HuH-7.5 (cell line): Measurements from ENCODE around the gene HRCT1.
"Not testable (repeated sequence)": the region's sequence is repeated elsewhere in the genome, so short reads cannot be mapped to it uniquely, and the experiment has no call there.

Experiments
- DNase-seq: peaks from one replicate; pipeline ENCODE4 v3.0.0; 2011; ENCODE audit warnings: low spot score

Gene HRCT1

GRCh38 chr9:35896570-35896969 lies 9.4 kb upstream of the HRCT1 start:
- no peak for DNase-seq

DNA sequence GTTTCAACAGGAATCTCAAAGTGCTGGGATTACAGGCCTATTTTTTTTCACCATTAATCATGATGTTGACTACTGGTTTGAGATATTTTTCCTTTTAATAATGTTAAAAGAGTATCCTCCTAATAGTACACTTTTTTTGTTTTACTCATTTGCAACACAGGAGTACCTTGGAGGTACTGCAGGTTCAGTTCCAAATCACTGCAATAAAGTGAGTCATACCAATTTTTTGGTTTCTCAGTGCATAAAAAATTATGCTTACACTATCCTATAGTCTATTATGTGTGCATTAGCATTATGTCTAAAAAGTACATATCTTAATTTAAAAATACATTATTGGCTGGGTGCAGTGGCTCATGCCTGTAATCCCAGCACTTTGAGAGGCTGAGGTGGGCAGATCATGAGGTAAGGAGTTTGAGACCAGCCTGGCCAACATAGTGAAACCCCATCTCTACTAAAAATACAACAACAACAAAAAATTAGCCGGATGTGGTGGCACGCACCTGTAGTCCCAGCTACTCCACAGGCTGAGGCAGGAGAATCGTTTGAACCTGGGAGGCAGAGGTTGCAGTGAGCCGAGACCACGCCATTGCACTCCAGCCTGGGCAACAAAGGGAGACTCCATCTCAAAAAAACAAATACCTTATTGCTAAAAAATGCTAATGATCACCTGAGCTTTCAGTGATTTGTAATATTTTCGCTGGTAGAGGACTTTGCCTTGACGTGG lies 8.5 kb upstream of the HRCT1 start:
- DNase-seq, result not testable (repeated sequence)

DNA sequence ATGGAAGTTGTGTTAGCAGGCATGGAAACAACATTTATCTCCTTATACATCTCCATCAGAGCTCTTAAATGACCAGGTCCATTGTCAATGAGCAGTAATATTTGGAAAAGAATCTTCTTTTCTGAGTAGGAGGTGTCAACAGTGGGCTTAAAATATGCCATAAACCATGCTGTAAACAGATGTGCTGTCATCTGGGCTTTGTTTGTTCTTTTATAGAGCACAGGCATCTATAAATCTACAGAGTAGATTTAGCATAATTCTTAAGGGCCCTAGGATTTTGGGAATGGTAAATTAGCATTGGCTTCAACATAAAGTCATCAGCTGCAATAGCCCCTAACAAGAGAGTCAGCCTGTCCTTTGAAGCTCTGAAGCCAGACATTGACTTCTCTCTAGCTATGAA lies 7.7 kb upstream of the HRCT1 start:
- DNase-seq, result no peak

GRCh38 chr9:35899021-35899420 lies 7.0 kb upstream of the HRCT1 start:
- DNase-seq, result no peak

DNA sequence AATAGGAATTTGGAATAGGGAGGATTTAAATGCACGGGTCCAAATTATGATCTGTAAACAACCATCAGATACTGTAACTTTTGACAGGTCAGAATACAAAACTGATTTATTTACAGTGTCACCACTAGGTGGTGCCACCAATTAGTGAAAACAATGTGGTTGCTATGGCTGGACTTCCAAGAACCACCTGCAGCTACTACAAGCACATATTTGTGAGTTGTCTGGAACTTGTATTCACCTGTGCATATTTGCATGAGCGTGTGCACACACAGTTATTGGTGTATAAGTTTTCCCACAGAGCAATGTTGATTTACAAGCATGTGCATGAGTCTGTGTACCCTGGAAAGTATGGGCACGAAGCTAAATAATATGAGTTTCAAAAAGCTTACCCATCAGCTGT lies 3.0 kb upstream of the HRCT1 start:
- DNase-seq, result peak; percentile 56

GRCh38 chr9:35904338-35904737 lies 1.7 kb upstream of the HRCT1 start:
- DNase-seq, result no peak

DNA sequence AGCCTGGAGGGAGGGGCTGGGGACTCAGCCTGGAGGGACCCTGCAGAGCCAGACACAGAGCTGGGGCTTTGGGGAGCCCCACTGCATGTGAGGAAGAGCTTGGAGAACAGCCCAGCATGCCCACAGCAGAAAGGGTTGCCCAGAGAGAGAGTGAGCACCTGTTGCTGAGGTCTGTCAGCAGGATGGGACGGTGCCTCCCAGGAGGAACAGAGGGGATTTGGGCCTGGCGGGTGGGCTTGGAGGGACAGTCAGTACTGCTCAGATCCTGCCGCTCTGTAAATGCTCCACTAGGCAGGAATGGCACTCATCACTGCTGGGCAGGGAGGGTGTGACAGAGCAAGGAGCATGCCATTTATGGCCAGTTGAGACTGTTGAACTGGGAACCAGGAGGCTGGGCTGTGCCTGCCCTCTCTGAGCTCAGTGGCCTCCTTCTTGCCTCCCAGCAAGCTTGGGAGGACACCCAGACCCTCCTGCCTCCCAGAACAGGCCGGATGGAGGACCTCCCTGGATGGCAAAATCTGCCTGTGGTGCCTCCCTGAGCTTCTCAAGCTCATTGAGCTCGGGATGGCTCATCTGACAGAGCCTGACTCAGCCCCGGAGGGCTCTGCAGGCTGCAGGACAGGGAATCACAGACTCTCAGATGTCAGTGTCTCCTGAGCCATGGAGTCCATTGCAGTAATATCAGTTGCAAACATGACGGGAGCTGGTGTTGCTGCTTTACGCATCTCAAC lies 786 bp upstream of the HRCT1 start:
- DNase-seq, result no peak

DNA sequence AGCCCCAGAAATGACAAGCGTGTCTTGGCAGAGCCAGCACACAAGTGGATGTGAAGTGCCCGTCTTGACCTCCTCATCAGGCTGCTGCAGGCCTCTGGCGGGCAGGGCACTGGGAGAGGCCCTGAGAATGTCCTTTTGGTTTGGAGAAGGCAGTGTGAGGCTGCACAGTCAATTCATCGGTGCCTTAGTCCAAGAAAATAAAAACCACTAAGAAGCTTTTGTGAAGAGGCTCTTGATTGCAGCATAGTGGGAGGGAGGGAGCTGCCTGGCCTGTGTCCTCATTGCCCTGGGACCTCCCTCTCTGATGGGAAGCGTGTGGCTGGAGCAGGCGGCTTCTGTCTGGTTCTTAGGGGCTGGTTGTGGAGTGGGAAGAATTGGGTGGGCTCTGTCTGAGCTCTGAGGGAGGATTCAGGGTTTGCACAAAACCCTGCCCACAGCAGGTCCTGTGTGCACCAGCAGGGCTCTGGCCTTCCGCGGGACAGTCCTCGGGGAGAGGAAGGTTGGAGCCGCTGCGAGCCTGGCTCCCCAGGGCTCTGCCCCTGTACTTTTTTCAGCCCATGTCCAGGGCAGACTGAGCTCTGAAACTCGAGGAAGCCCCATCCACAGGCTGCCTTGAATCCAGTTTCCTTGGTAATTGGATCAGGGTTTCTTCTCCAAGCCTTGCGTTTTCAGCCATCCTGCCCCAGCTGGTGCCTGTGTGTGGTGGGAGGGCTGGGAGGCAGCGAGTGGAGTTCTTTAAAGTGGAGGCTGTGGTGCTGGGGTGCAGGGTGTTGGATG lies 1.1 kb downstream of the HRCT1 start:
- no peak for DNase-seq

DNA sequence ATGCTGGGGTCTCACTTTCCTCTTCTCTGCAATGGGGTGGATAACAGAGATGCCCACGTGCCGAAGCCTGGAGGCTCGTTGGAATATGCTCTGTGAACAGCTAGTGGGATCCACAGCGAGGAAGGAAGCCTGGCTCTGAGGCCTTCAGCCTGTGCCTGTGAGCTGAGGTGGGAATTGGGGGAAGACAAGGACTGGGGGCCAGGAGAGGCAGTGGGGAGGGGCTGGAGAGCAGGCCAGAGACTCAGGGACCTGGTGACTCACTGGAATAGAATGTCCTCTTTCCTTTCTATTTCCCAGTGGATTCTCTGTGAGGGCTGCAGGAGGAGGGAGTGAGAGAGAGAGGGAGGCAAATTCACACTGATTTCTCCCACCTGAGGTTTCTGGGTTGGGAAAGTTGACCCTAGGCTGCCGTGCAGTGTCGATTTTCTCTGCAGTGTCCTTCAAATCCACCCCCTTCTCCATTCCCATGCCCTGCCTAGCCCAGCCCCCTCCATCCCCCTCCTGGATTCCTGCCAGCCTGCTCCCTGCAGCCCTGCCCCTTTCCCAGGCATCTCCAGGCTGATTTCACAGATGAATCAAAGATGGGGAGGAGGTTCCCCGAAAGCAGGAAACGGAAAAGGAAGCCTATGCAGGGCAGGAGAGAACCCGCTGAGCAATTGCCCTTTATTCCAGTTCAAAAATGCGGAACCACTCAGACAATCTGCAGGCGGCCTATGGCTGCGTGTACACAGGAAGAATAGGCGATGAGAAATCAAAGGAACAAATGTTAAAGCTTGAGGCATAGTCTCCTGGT lies 1.9 kb downstream of the HRCT1 start:
- peak; percentile 68 for DNase-seq

GRCh38 chr9:35908504-35909125 lies 2.6 kb downstream of the HRCT1 start:
- no peak for DNase-seq

DNA sequence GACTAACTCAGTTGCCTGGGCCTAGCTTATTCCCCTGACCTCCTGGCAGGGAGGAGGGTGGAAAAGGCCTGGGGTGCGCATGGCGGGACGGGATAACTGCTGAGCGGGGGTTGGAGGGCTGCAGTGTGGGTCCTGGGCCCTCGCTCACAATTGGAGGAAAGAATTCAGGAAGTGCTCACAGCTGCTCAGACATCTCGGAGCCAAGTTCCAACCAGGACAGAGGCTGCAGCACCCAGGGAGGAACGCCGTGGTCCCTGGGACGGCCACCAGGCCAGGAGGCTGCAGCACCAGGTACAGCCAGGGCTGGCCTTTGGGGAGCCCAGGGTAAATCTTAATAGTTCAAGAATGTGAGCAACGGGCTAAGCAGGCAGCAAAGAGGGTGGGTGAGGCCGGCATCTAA lies 3.3 kb downstream of the HRCT1 start, which contains the start of gene SPAAR:
Gene SPAAR, plus strand, starts transcription at position 217 of the 400 bp plus-strand sequence. CDS start 974 bp downstream, outside the sequence.
- no peak for DNase-seq

GRCh38 chr9:35909687-35910612 lies 3.9 kb downstream of the HRCT1 start:
- DNase-seq, result no peak

DNA sequence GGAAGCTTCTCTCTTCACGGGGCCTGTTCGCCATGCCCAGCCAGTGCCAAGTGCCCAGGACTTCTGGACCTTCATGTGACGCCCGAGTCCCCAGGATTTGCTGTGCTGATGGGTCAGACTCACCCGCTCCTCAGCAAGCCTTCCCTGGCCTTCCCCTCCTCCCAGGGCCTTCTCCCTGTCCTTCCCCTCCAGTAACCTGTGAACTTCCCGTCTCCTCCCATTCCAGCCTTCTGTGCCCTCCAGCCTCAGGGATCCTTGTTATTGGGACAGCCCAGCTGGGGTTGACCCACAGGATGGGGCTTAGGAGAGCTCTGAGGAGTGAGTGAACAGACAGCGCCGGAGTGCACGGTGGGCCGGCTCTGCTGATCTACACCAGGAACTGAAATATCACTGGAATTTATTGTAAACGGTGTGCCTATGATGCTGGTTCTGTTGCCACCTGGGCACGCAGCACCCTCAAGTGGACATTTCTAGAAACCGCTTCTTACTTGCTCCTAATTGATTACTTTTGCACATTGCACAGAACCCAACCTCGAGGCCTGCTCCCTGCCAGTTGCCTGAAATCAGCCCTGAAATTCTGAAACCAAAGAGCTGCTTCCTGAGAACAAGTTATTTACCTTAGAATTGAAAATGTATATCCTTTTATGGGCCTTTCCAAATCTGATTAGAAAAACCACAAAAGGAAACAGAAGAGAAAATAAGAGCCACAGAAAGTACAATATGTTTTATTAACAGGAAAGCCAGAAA lies 4.8 kb downstream of the HRCT1 start:
- DNase-seq, result peak; percentile 56

DNA sequence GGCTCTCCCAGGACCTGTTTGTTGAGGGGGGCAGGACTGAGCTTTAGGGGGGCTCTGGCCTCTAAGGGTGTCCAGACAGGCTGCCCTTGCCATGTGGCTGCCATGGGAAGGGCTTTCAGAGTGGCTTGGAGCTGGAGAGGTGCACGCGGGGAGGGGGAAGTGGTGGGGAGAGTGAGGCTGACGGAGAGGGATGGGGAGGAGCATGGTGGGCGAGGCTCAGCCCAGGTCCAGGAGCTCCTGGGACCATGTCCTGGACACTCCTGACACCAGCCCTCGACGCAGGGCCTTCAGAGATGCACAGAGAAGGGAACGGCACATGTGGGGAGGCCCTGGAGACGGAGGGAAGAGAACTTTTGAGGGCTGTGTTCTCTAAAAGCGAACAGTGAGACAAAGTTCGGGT lies 5.7 kb downstream of the HRCT1 start:
- DNase-seq, result no peak

DNA sequence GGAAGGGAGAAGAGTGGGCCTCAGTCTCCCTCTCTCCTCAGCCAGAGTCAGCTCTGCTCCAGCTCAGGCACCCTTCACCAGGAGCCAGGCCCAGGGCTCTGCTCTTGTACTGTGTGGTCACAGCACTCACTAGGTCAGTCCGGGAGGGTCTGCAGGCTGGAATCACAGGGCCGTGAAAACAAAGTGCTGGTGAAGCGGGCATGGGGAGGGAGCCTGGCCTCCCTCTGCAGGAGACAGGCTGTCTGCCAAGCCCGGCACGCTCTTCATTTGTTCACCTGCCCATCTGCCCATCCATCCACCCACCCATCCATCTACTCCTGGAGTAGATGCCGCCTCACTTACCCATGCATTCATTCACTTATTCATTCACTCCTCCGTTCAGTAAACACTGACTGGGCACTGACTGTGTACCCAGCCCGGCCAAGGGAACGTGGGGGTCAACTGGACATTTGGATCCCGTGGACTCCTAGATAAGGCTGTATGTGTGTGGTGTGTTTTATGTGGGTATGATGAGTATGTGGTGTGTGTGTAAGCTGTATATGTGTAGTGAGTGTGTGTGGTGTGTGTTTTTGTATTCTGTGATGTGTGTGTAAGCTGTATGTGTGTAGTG lies 6.9 kb downstream of the HRCT1 start:
- no peak for DNase-seq

DNA sequence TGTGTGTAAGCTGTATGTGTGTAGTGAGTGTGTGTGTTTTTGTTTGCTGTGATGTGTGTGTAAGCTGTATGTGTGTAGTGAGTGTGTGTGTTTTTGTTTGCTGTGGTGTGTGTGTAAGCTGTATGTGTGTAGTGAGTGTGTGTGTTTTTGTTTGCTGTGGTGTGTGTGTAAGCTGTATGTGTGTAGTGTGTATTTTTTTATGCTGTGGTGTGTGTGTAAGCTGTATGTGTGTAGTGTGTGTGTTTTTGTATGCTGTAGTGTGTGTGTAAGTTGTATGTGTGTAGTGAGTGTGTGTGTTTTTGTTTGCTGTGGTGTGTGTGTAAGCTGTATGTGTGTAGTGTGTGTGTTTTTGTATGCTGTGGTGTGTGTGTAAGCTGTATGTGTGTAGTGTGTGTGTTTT lies 7.4 kb downstream of the HRCT1 start:
- not testable (repeated sequence) for DNase-seq

- peak; percentile 55 for DNase-seq
These were observed 8.4 kb downstream of the HRCT1 start for GRCh38 chr9:35914301-35914807.

DNA sequence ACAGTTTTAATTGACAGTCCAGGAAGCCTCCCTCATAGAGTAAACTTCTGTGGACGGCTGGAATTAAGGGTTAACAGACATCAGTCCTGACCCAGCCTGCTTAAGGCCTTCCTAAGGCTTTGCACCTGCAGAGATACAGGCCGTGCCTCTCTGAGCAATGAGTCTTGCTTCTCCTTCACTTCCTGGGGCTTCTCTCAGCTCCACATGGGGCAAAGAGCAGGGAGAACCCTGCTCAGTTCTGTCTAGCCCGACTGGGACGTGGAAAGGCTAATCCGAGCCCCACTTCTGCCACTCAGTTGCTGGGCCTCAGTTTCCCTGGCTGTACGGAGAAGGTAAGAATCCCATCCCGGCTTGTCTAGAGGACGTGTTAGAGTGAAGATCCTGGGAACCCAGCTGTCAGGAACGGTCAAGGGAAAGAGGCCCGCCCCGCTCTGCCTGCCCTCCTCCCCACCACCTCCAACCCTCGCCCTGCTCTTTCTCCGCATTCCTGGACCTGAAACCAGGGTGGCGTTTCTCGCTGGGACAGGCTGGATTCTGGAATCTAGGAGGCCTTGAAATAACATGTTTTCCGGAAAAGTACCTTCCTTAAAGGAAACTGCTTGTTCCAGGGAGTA lies 9.8 kb downstream of the HRCT1 start:
- no peak for DNase-seq

DNA sequence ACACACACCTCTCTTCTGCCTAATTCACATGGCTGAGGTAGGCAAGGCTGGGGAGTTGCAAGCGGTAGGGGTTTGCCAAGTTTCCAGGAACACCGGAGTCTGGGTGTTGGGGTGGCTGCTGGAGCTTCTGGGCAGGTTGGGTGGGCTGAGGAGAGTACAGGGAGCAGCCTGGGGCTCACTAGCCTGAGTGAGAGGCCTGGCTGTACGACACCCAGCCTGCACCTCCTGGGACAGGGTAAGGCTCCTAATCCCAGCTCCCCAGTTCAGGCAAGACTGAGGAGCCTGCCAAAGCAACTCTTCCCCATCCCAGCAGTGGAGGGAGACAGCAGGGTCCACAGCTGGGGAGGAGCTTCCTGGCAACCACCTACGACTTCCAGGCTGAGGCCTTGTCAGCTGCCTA lies 11.3 kb downstream of the HRCT1 start:
- DNase-seq, result no peak
